ENCODE measurements around the gene ENSA. TPM values are rescaled to one million over a fixed set of nuclear protein-coding genes. Genes with fewer than 3 reads are reported as not detected.
"Not testable (repeated sequence)": the region's sequence is repeated elsewhere in the genome, so short reads cannot be mapped to it uniquely, and the experiment has no call there.

ENSA gene
- total RNA-seq, 1 experiment from 2014 or later = 207 TPM

DNA sequence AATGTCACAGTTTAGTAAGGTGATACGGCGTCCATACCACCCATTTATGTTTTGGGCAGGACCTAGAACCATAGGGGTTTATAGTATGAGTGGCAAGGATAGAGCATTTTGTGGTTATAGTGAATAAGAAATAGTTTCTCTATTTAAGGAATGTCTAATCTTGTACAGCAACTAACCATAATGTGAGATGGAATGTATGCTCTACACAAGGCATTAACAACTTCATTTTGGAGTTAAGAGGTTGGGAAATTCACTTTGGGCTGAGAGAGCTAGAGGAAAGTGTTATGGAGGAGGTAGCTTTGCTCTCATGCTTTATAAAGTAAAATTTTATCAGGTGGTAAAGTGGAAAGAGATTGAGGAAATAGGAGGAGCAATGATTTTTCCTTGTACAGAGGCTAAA is 47.0 kb downstream of the ENSA start:
- POLR2A ChIA-PET = no interaction called here
- CTCF ChIA-PET = no interaction called here
- no peaks in the 10 kb centered on the region for H3K4me1 ChIP-seq (ENCODE audit: control insufficient read depth, insufficient read depth, low read length)

DNA sequence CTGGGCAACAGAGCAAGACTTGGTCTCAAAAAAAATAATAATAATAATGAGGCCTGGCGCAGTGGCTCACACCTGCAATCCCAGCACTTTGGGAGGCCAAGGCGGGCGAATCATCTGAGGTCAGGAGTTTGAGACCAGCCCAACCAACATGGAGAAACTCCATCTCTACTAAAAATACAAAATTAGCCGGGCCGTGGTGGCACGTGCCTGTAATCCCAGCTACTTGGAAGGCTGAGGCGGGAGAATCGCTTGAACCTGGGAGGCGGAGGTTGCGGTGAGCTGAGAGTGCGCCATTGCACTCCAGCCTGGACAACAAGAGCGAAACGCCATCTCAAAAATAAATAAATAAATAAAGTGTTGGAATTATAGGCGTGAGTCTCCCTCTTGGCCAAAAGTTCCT is 47.5 kb downstream of the ENSA start:
- BruUV-seq (replicated peaks); H3K27me3 ChIP-seq (ENCODE audit: control insufficient read depth, insufficient read depth, low read length); H3K4me1 ChIP-seq (ENCODE audit: control insufficient read depth, insufficient read depth, low read length); intact Hi-C loops (cut with micrococcal nuclease; ENCODE audit: unreplicated experiment); POLR2A ChIA-PET; ATAC-seq; DNase-seq (ENCODE audit: low read depth, low spot score); CTCF ChIA-PET; in situ Hi-C loops (cut with HindIII; ENCODE audit: low pct_unique_long_range_greater_than_20kb, low sequenced_read_pairs); H3K4me3 ChIP-seq (ENCODE audit: low read depth in 2 of 2, low read length in 2 of 2); H3K27ac ChIP-seq (ENCODE audit: low read length); H3K9me3 ChIP-seq (ENCODE audit: control insufficient read depth, insufficient read depth, low read depth, low read length): not testable (repeated sequence)
- H3K36me3 ChIP-seq (ENCODE audit: control insufficient read depth, insufficient read depth, low read length) = peaks cover 18% of the 10 kb centered on the region

More for the DNA sequence above, 47.0 kb downstream of the ENSA start:
- Histone ChIP-seq H3K9me3 (ENCODE audit: control insufficient read depth, insufficient read depth, low read depth, low read length) (no peaks in the 10 kb centered on the region), H3K27me3 (ENCODE audit: control insufficient read depth, insufficient read depth, low read length) (no peaks in the 10 kb centered on the region), H3K4me3 (ENCODE audit: low read depth in 2 of 2, low read length in 2 of 2) (no peak overlapping the region), H3K27ac (ENCODE audit: low read length) (no peak overlapping the region), H3K36me3 (ENCODE audit: control insufficient read depth, insufficient read depth, low read length) (peaks cover 14% of the 10 kb centered on the region)
- in situ Hi-C loops (cut with HindIII; ENCODE audit: low pct_unique_long_range_greater_than_20kb, low sequenced_read_pairs) = no loop called here
- BruUV-seq (replicated peaks) = no TSS peak
- DNase-seq (ENCODE audit: low read depth, low spot score) (no peak), ATAC-seq (no peak)
- intact Hi-C loops (cut with micrococcal nuclease; ENCODE audit: unreplicated experiment) = no loop called here
- TF ChIP-seq TCF7L2 (IDR thresholded peaks at IDR 0.05; ENCODE audit: low read depth, low read length) (no peak), REST (IDR thresholded peaks at IDR 0.05; ENCODE audit: insufficient read depth in 1 of 2, low read depth in 2 of 2, low read length in 1 of 2) (no peak), POLR2AphosphoS5 (IDR thresholded peaks at IDR 0.05; ENCODE audit: low read depth, low read length) (no peak), SIN3A (IDR thresholded peaks at IDR 0.05; ENCODE audit: borderline replicate concordance, insufficient read depth, low read depth, low read length) (no peak)
- TF ChIP-seq, protein P1, sequence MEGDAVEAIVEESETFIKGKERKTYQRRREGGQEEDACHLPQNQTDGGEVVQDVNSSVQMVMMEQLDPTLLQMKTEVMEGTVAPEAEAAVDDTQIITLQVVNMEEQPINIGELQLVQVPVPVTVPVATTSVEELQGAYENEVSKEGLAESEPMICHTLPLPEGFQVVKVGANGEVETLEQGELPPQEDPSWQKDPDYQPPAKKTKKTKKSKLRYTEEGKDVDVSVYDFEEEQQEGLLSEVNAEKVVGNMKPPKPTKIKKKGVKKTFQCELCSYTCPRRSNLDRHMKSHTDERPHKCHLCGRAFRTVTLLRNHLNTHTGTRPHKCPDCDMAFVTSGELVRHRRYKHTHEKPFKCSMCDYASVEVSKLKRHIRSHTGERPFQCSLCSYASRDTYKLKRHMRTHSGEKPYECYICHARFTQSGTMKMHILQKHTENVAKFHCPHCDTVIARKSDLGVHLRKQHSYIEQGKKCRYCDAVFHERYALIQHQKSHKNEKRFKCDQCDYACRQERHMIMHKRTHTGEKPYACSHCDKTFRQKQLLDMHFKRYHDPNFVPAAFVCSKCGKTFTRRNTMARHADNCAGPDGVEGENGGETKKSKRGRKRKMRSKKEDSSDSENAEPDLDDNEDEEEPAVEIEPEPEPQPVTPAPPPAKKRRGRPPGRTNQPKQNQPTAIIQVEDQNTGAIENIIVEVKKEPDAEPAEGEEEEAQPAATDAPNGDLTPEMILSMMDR (IDR thresholded peaks at IDR 0.05) = no peak

GRCh38 chr1:150581437-150581836 is 48.0 kb downstream of the ENSA start:
- intact Hi-C loops (cut with micrococcal nuclease; ENCODE audit: unreplicated experiment); H3K4me1 ChIP-seq (ENCODE audit: control insufficient read depth, insufficient read depth, low read length); H3K4me3 ChIP-seq (ENCODE audit: low read depth in 2 of 2, low read length in 2 of 2); DNase-seq (ENCODE audit: low read depth, low spot score); BruUV-seq (replicated peaks); CTCF ChIA-PET; ATAC-seq; H3K27ac ChIP-seq (ENCODE audit: low read length); in situ Hi-C loops (cut with HindIII; ENCODE audit: low pct_unique_long_range_greater_than_20kb, low sequenced_read_pairs); H3K27me3 ChIP-seq (ENCODE audit: control insufficient read depth, insufficient read depth, low read length); POLR2A ChIA-PET; H3K9me3 ChIP-seq (ENCODE audit: control insufficient read depth, insufficient read depth, low read depth, low read length): not testable (repeated sequence)
- peaks cover 23% of the 10 kb centered on the region for H3K36me3 ChIP-seq (ENCODE audit: control insufficient read depth, insufficient read depth, low read length)

DNA sequence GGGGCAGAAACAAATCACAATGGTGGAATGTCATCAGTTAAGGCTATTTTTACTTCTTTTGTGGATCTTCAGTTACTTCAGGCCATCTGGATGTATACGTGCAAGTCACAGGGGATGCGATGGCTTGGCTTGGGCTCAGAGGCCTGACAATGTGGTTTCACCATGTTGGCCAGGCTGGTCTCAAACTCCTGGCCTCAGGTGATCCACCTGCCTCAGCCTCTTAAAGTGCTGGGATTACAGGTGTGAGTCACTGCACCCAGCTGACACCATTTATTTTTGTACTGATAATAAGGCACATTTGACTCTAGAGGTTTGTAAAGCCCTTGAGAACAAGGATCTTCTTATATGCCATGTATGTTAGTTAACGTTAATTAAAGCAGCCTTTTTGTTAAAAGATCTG is 48.4 kb downstream of the ENSA start:
- ATAC-seq; BruUV-seq (replicated peaks); H3K27ac ChIP-seq (ENCODE audit: low read length); DNase-seq (ENCODE audit: low read depth, low spot score); POLR2A ChIA-PET; H3K9me3 ChIP-seq (ENCODE audit: control insufficient read depth, insufficient read depth, low read depth, low read length); intact Hi-C loops (cut with micrococcal nuclease; ENCODE audit: unreplicated experiment); H3K27me3 ChIP-seq (ENCODE audit: control insufficient read depth, insufficient read depth, low read length); H3K4me3 ChIP-seq (ENCODE audit: low read depth in 2 of 2, low read length in 2 of 2); H3K4me1 ChIP-seq (ENCODE audit: control insufficient read depth, insufficient read depth, low read length); in situ Hi-C loops (cut with HindIII; ENCODE audit: low pct_unique_long_range_greater_than_20kb, low sequenced_read_pairs); CTCF ChIA-PET: not testable (repeated sequence)
- H3K36me3 ChIP-seq (ENCODE audit: control insufficient read depth, insufficient read depth, low read length) = peaks cover 28% of the 10 kb centered on the region

Data from Panc1 (cell line).